PC-9 (cell line): Measurements from ENCODE around the gene PALD1. TPM values are rescaled to one million over a fixed set of nuclear protein-coding genes. Genes with fewer than 3 reads are reported as not detected.
"Not testable (repeated sequence)": the region's sequence is repeated elsewhere in the genome, so short reads cannot be mapped to it uniquely, and the experiment has no call there.

Experiments used
- BruUV-seq: library from RNA; stranded (reverse); fragments of 400-500 nt; replicated peaks from 2 replicates; lab custom pipeline; 2021; lab: Mats Ljungman, UMichigan
- CTCF ChIA-PET: fragments of 300-600 bp; sonication (Branson Sonifier 250); formaldehyde crosslinking; loops from one replicate; lab custom pipeline; 2022; ENCODE audit warnings: antibody characterized with exemption; lab: Charles Lee
- POLR2A ChIA-PET: fragments of 300-600 bp; sonication (Branson Sonifier 250); formaldehyde crosslinking; loops from one replicate; lab custom pipeline; 2022; ENCODE audit warnings: antibody characterized with exemption; ENCODE audit not compliant: unreplicated experiment; lab: Charles Lee
- DNase-seq, 2 experiments: peaks; one replicate each; pipeline versions ENCODE4 v3.0.0 to v3.0.0-alpha.2; 2015 to 2022; ENCODE audit warnings: mixed read lengths in 1 of 2
- H2AFZ ChIP-seq: fragments of 200-600 bp; sonication (generic); 2 replicates; pipeline ENCODE4 v1.8.1; 2017; ENCODE audit warnings: antibody characterized with exemption
- H3F3A ChIP-seq: fragments of 200-600 bp; sonication (generic); 2 replicates; pipeline ENCODE4 v1.8.1; 2017; ENCODE audit warnings: antibody characterized with exemption, mild to moderate bottlenecking, low read depth; ENCODE audit not compliant: insufficient read depth
- H3K27ac ChIP-seq: fragments of 200-600 bp; sonication (generic); 2 replicates; pipeline ENCODE4 v1.6.1; 2016; ENCODE audit warnings: mixed run types
- H3K27me3 ChIP-seq: fragments of 200-600 bp; sonication (generic); 2 replicates; pipeline ENCODE4 v1.6.1; 2016; ENCODE audit warnings: low read depth, mixed run types; ENCODE audit not compliant: insufficient read depth
- H3K36me3 ChIP-seq: fragments of 200-600 bp; sonication (generic); 2 replicates; pipeline ENCODE4 v1.6.1; 2016; ENCODE audit warnings: low read depth, mixed run types
- H3K4me1 ChIP-seq: fragments of 200-600 bp; sonication (generic); replicated peaks from 2 replicates; pipeline ENCODE4 v1.6.1; 2016; ENCODE audit warnings: mixed run types; ENCODE audit not compliant: insufficient read depth
- H3K4me2 ChIP-seq: fragments of 200-600 bp; sonication (generic); 2 replicates; pipeline ENCODE4 v1.6.1; 2017; ENCODE audit warnings: mixed run types
- H3K4me3 ChIP-seq: fragments of 200-600 bp; sonication (generic); 2 replicates; pipeline ENCODE4 v1.6.1; 2016; ENCODE audit warnings: mixed run types
- H3K79me2 ChIP-seq: fragments of 200-600 bp; sonication (generic); 2 replicates; pipeline ENCODE4 v1.6.1; 2017; ENCODE audit warnings: low read depth, mixed run types
- H3K9me2 ChIP-seq: fragments of 200-600 bp; sonication (generic); 2 replicates; pipeline ENCODE4 v1.8.1; 2017; ENCODE audit warnings: mild to moderate bottlenecking; ENCODE audit not compliant: insufficient read depth
- H3K9me3 ChIP-seq: fragments of 200-600 bp; sonication (generic); 2 replicates; pipeline ENCODE4 v1.8.1; 2016; ENCODE audit warnings: low read depth; ENCODE audit not compliant: insufficient read depth
- H4K20me1 ChIP-seq: fragments of 200-600 bp; sonication (generic); 2 replicates; pipeline ENCODE4 v1.8.1; 2017; ENCODE audit not compliant: insufficient read depth
- EZH2 ChIP-seq: fragments of 200-600 bp; sonication (generic); IDR thresholded peaks from 2 replicates; pipeline ENCODE4 v1.8.0; 2017; ENCODE audit warnings: antibody characterized with exemption, low read depth
- intact Hi-C: fragments of 100-400 bp; cut with micrococcal nuclease; formaldehyde crosslinking; loops from one replicate; pipeline ENCODE4 v1.10.0; 2022; ENCODE audit not compliant: unreplicated experiment
- total RNA-seq: library from RNA; stranded (reverse); gene quantifications from 2 replicates; pipeline ENCODE4 v1.2.3, GENCODE V29; 2021
- TF ChIP-seq, protein P1 (sequence below): fragments of 200-600 bp; sonication (generic); conservative IDR thresholded peaks from 2 replicates; pipeline ENCODE4 v1.6.1; 2017; ENCODE audit warnings: mixed run types, antibody characterized with exemption, mild to moderate bottlenecking, moderate library complexity

The PALD1 gene
- total RNA-seq, 1 experiment from 2014 or later: 5.2 TPM

DNA sequence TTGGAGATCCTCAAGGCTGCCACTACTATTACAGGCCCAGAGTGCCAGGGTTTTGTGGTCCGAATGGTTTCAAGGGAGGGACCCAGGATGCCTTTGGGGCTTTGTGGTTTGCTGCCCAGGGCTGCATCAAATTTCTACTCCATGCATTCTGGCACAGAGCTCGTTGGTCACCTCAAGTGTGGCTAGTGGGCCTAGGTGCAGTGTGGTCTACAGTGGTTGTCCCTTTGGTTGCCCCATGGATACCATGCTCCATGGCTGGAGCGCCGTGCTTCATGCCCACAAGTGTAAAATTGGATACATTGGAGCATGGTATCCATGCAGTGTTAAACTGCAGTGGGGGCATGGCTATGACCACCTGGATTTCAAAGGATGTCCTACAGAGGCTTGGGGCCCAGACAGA lies 129.4 kb downstream of the PALD1 start:
- H3K79me2 ChIP-seq: no peaks in the 10 kb centered on the region
- H2AFZ ChIP-seq: no peak overlapping the region
- no peak overlapping the region for H3K27ac ChIP-seq
- ChIA-PET POLR2A (no interaction called here), CTCF (no interaction called here)
- H3K27me3 ChIP-seq: no peaks in the 10 kb centered on the region
- no peak overlapping the region for H3K4me2 ChIP-seq
- H4K20me1 ChIP-seq: no peaks in the 10 kb centered on the region
- H3K36me3 ChIP-seq: no peaks in the 10 kb centered on the region
- BruUV-seq: no TSS peak
- no peaks in the 10 kb centered on the region for H3K4me1 ChIP-seq
- H3K9me2 ChIP-seq: no peaks in the 10 kb centered on the region
- no peak for DNase-seq
- H3K4me3 ChIP-seq: no peak overlapping the region
- H3F3A ChIP-seq: no peaks in the 10 kb centered on the region; the same call in 1 of the 2 replicates
- TF ChIP-seq, protein P1, sequence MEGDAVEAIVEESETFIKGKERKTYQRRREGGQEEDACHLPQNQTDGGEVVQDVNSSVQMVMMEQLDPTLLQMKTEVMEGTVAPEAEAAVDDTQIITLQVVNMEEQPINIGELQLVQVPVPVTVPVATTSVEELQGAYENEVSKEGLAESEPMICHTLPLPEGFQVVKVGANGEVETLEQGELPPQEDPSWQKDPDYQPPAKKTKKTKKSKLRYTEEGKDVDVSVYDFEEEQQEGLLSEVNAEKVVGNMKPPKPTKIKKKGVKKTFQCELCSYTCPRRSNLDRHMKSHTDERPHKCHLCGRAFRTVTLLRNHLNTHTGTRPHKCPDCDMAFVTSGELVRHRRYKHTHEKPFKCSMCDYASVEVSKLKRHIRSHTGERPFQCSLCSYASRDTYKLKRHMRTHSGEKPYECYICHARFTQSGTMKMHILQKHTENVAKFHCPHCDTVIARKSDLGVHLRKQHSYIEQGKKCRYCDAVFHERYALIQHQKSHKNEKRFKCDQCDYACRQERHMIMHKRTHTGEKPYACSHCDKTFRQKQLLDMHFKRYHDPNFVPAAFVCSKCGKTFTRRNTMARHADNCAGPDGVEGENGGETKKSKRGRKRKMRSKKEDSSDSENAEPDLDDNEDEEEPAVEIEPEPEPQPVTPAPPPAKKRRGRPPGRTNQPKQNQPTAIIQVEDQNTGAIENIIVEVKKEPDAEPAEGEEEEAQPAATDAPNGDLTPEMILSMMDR: no peak
- TF ChIP-seq EZH2: no peak
- H3K9me3 ChIP-seq: no peaks in the 10 kb centered on the region
- intact Hi-C loops: no loop called here

GRCh38 chr10:70613941-70614340 lies 135.4 kb downstream of the PALD1 start:
- H2AFZ ChIP-seq: no peak overlapping the region

DNA sequence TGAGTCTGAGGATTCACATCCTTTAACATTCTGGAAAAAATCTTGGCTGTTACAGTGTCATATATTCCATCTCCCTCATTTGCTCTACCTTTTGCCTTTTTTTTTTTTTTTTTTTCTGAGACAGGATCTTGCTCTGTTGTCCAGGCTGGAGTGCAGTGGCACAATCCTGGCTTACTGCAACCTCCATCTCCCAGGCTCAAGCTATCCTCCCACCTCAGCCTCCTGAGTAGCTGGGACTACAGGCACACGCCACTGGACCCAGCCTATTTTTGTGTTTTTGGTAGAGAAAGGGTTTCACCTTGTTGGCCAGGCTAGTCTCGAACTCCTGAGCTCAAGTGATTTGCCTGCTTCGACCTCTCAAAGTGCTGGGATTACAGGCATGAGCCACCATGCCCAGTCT lies 135.8 kb downstream of the PALD1 start:
- H3K36me3 ChIP-seq, H2AFZ ChIP-seq, H3K27me3 ChIP-seq, H3K27ac ChIP-seq, H3K9me2 ChIP-seq, BruUV-seq, H3F3A ChIP-seq, H3K4me1 ChIP-seq, H3K4me2 ChIP-seq, H3K79me2 ChIP-seq, H4K20me1 ChIP-seq, intact Hi-C loops, H3K9me3 ChIP-seq, CTCF ChIA-PET, POLR2A ChIA-PET, H3K4me3 ChIP-seq, DNase-seq: not testable (repeated sequence)

More at GRCh38 chr10:70613941-70614340, 135.4 kb downstream of the PALD1 start:
- no peak overlapping the region for H3K27ac ChIP-seq
- H3K4me3 ChIP-seq: no peak overlapping the region
- ChIA-PET POLR2A (no interaction called here), CTCF (no interaction called here)
- H3K4me1 ChIP-seq: no peaks in the 10 kb centered on the region
- no peak for DNase-seq
- H4K20me1 ChIP-seq: no peaks in the 10 kb centered on the region
- no peak overlapping the region for H3K4me2 ChIP-seq
- H3K9me2 ChIP-seq: no peaks in the 10 kb centered on the region
- no peaks in the 10 kb centered on the region for H3K27me3 ChIP-seq
- TF ChIP-seq, protein P1: no peak
- TF ChIP-seq EZH2: no peak
- intact Hi-C loops: no loop called here
- no peaks in the 10 kb centered on the region for H3K79me2 ChIP-seq
- no TSS peak for BruUV-seq
- H3F3A ChIP-seq: no peaks in the 10 kb centered on the region; the same call in 1 of the 2 replicates
- H3K9me3 ChIP-seq: no peaks in the 10 kb centered on the region
- no peaks in the 10 kb centered on the region for H3K36me3 ChIP-seq

DNA sequence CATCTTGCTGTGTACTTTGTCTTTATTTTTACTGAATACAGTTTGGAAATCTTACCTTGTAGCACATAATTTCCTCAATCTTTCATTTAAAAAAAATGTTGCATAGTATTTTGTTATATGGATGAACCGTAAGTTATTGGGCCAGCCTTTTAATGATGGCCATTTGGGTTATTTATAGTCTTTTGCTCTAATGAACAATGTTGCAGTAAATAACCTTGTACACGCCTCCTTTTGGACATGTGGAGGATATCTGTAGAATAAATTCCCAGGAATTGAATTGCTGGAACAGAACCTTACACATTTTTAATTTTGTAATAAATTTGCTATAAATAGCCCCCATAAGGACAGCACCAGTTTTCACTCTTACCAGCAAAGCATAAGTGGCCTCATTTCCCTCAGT lies 136.6 kb downstream of the PALD1 start:
- POLR2A ChIA-PET: no interaction called here

More for the DNA sequence above, 136.6 kb downstream of the PALD1 start:
- TF ChIP-seq EZH2: no peak
- TF ChIP-seq, protein P1: no peak
- Histone ChIP-seq H3K79me2 (no peaks in the 10 kb centered on the region), H3K36me3 (no peaks in the 10 kb centered on the region), H3K9me2 (no peaks in the 10 kb centered on the region), H3K27ac (no peak overlapping the region), H3K27me3 (no peaks in the 10 kb centered on the region), H3K4me3 (no peak overlapping the region), H3F3A (no peaks in the 10 kb centered on the region; the same call in 1 of the 2 replicates), H3K4me1 (no peaks in the 10 kb centered on the region), H3K9me3 (peaks cover 9% of the 10 kb centered on the region), H3K4me2 (no peak overlapping the region), H2AFZ (no peak overlapping the region), H4K20me1 (no peaks in the 10 kb centered on the region)
- BruUV-seq: no TSS peak
- DNase-seq: no peak
- CTCF ChIA-PET: no interaction called here
- intact Hi-C loops: loop anchor here (5.0 kb wide), 1 partner anchor 267 kb away; no protein-coding TSS in a partner anchor
